GM12801 (cell line): ENCODE data around the gene ZC3H4.

Experiments used
- TF ChIP-seq, protein P1 (sequence below): IDR thresholded peaks from one replicate; pipeline ENCODE4 v1.5.1; 2011; ENCODE audit warnings: control low read depth; ENCODE audit not compliant: insufficient read length; ENCODE audit errors: extremely low read depth

Gene ZC3H4

DNA sequence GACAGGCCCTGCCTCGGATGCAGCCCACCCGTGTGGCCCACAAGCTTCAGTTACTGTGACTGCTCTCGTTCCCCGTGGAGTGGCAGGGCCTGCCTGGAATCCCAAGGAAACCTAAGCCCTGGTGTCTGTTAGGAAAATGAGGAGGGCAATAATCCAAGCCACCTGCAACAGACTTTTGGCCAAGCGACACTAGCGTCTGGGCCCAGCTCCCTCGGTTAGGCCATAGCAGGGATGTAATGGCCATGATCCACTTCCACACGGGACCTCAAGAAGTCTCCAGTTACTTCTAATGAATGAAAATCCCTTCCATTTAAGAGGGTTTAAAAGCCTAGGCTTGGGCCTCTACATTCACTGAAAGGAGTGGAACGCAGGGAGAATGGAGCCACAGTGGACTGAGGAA, 8.9 kb downstream of the ZC3H4 start:
- TF ChIP-seq, protein P1, sequence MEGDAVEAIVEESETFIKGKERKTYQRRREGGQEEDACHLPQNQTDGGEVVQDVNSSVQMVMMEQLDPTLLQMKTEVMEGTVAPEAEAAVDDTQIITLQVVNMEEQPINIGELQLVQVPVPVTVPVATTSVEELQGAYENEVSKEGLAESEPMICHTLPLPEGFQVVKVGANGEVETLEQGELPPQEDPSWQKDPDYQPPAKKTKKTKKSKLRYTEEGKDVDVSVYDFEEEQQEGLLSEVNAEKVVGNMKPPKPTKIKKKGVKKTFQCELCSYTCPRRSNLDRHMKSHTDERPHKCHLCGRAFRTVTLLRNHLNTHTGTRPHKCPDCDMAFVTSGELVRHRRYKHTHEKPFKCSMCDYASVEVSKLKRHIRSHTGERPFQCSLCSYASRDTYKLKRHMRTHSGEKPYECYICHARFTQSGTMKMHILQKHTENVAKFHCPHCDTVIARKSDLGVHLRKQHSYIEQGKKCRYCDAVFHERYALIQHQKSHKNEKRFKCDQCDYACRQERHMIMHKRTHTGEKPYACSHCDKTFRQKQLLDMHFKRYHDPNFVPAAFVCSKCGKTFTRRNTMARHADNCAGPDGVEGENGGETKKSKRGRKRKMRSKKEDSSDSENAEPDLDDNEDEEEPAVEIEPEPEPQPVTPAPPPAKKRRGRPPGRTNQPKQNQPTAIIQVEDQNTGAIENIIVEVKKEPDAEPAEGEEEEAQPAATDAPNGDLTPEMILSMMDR = no peak

DNA sequence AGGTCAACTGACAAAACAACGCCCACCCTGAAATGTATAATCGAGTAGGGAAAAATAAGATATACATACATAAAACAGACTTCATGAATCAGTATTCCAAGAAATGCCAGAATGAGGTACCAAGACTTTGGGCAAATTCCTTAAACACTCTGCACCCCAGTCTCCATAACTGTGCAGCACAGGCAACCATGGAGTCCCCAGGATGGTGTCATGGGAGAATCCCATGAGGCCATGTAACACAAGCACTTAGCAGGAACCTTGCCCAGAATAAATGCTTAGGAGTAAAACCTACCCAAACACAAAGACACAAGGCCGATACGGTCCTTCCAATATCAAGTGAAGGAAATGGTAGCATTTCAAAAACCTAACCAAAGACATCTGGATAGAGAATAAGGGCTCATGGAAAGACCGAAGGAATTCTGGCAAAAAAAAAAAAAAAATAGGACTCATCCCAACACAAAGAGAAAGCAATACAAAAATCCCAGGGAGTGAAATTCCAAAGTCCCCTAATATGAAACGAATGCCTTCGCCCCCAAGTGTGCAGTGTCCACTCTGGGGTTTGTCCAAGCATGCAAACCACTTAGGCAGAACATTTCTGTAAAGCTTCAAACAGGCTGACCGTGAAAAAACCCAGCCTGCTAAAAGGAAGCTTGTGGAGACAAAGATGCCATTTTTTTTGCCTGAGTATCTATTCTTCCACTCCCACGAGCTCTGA, 11.1 kb downstream of the ZC3H4 start:
- TF ChIP-seq, protein P1 = no peak

DNA sequence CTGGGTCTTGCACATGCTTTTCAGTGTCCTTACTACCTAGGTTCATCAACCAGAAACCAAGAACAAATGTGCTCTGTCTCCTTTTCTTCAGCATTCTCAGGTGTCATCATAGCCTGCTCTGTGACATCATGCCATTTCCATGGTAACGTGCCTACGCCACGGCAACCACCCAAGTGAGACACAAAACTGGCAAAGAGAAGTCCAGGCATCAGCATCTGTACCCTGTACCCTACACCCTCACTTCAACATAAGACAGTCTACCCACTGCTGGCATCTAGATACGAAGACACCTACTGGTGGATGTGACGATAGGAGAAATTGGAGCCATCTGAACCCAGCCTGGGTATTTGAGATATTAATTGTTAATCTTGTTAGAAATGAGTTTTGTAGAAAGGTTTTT, 13.3 kb downstream of the ZC3H4 start:
- TF ChIP-seq, protein P1 = no peak

DNA sequence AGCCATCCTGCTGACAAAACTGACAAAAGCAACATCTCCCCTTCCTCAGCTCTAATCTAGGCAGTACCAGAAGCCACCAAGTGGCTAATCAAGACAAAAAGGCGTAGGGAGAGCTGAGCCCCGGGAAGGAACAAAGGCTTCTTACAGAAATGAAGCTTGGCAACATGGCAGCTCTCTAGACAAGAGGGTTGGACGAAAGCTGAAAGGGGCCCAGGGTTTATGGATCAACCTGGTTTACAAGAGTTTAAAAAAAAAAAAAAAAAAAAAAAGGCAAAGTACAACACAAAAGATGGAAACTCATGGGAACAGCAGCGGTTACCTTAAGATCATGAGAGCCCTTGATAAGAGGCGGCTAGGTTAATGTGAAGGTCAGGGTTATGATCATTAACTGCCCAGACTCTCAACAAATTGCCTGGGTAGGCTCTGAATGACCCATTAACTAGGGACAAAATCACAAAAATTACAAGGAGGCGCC, 14.0 kb downstream of the ZC3H4 start:
- TF ChIP-seq, protein P1 = no peak

DNA sequence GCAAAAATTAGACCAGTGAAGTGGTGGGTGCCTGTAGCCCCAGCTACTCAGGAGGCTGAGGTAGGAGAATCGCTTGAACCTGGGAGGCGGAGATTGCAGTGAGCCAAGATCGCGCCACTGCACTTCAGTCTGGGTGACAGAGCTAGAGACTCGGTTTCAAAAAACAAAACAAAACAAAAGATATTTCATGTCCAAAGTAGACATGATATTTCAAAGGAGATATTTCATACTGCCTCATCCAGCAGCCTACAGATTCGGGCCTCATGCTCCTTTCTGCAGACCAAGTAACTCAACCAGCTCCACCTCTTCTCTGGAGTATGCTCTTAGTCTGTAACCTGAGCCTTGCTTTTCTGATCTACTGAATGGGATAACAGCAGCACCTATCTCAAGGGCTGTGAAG, 15.0 kb downstream of the ZC3H4 start:
- TF ChIP-seq, protein P1 = no peak

DNA sequence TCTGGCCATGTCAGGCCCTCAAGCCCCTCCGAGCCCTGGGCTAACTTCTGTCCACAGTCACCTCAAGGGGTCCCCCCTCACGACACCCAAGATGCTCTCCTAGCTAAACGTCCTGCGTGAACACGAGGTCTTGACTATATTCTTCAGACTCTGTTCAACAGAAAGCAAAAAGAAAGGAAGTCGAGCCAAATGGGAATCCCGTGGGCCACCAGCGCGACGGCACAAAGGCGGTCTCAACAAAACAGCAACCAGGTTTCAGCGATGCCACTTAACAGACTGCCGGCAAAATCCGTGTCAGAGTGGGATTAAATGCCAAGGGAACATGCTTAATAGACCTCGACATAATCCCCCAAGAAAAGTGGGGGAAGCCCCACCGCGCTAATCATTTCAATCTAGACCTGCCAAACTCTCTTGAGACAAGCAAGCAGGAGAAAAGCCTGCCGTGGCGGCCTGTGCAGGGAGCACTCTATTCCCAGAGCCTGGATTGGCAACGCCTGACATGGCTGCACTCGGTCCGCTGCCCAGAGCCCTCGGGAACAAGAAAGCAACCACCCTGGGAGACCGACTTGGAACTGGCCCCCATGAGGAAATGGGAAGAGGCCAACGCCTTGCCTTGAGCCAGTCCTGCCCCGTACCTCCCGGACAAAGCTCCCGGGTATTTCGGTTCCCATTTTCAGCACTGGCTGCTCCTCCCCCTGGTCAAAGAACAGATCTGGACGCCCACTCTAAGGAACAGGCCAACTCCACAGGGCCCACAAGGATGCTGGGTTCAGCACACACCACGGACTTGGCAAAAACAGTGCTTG, 16.0 kb downstream of the ZC3H4 start:
- TF ChIP-seq, protein P1 = no peak

DNA sequence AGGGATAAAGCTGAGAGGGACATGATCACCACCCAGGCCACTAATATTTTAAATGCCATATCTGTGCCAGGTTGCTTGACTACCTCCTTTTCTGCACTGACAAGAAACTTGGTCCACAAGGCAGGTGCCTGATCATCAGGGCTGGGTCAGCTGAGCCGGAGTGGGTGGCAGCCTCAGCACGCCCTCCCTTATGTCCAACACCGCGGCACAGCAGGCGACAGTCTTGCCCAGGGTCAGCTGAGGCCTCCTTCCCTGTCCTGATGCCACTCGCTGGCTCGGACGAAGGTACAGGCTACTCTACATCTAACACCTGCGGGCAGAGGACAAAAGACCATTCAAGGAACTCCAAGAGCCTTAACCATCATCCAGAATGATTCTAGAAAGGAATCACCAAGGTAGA, 16.9 kb downstream of the ZC3H4 start:
- TF ChIP-seq, protein P1 = no peak
